ENCODE results near the gene MAGEA9.
A peak's percentile ranks its signal among the peaks of the same experiment; 100 is the strongest.
"Not testable (repeated sequence)": the region's sequence is repeated elsewhere in the genome, so short reads cannot be mapped to it uniquely, and the experiment has no call there.

The MAGEA9 gene

DNA sequence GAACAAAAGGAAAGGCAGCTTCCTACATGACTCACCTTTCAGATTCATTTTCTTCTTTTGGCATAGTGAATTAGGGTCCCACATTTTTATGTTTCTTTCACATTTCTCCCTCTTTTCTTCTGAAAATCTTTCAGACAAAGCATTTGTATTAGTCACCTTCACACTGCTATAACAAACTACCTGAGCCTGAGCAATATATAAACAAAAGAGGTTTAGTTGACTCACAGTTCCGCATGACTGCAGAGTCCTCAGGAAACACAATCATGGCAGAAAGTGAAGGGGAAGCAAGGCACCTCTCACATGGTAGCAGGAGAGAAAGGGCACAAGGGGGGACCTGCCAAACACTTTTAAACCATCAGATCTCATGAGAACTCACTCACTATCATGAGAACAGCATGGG, 36.9 kb downstream of the MAGEA9 start:
- DNase-seq = no peak

DNA sequence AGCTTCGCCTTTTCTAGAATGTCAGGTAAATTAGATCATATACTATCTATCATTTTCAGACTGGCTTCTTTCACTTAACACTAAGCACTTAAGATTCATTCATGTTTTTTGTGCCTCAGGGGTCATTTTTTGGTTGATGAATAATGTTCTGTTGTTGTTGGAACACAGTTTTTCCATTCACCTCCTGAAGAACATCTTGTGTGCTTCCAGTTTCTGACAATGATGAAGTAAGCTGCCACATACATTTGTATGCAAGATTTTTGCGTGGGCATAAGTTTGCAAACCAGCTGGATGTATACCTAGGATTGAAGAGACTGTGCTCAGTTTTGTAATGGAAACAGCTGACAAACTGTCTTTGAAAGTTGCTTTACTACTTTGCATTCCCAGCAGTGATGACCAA, 37.6 kb downstream of the MAGEA9 start:
- no peak for DNase-seq

DNA sequence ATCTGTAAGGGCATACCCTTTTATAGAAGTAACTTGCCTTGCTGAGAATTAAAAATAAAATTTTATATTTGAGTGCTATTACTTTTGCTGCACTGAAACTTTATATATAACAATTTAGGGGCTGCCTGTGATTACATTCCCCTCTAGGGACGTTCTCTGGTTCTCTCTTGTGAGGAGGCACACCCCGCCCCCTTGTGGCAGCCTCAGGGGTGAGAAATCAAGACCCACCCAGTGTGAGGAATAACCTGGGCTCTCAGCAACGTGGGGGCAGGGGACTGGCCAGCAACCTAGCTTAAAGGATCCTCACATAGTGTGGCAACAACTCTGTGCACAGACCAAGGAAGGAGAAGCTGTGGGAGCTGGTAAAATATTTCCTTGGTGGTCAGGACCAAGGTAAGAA, 43.7 kb downstream of the MAGEA9 start:
- DNase-seq = peak in 1 of 2 experiments; percentile 39

DNA sequence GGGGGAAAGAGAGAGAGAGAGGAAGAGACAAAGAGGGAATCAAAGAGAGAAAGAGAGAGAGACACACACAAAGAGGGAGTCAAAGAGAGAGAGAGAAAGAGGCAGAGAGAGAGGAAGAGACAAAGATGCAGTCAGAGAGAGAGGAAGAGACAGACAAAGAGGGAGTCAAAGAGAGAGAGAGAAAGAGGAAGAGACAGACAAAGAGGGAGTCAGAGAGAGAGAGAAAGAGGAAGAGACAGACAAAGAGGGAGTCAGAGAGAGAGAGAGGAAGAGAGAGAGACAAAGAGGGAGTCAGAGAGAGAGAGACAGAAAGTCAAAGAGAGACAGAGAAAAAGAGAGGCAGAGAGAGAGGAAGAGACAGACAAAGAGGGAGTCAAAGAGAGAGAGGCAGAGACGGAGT, 45.5 kb downstream of the MAGEA9 start:
- DNase-seq = no peak

DNA sequence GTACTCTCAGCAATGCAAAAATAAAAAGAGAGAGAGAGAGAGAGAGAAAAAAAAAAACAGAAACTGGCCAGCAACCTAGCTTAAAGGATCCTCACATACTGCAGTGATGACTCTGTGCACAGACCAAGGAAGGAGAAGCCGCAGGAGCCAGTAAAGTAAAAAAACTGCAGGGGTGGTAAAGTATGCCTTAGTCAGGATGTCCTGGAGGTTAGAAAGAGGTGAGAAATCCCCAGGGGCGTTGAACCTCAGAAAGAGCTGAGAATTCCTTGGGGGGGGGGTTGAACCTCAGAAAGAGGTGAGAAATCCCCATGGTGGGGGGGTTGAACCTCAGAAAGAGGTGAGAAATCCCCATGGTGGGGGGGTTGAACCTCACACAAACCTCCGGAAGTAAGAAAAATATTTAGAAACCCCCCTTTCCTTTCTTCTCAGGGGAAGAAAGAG, 48.0 kb downstream of the MAGEA9 start:
- DNase-seq = no peak

DNA sequence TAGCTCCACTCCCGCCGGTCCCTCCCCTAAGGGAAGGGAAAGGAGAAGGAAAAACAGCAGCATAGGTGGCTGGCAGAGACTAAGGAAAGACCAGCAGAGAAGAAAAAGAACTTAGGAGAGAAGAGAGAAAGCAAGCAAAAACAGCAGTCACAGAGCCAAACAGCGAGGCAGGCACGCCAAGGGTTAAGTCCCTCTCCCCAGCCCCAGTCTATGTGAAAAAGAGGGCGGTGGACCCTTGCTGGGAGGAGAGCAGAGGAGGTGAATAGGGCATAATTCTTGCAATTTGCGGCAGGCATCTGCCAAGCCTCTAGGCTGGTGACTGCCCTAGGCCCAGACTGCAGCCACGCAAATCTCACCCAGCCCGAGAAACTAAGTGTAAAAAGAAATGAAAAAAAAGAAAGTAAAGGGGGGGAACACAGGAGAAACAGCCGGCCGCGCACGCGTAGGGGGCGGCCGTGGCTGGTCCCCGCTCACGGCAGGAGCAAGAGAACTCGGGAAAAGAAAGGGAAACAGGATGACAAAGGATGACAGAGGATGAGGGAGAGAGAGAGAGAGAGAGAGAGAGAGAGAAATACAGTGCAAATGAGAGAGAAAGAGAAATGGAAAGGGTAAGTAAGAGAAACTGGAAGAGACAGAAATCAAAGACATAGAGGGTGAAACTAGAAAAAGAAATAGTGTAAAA, 48.6 kb downstream of the MAGEA9 start:
- DNase-seq = no peak

DNA sequence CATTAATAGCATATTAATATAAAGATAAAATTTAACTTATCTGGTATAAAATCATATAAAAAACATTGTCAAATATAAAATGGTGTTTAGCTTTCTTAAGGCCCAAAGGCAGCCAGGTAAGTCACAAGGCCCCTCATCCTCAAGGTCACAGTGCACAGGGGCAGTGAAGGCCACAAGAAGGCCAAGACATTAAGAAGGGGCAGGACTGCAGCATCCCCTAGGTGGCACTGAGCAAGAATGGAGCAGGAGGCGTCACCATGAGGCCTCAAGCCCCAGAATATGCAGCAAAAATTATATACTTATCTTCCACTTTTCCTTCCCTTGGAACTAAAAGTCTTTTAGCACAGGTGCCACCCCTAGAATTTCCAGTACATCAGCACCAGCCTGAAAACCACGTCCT, 49.7 kb downstream of the MAGEA9 start:
- no peak for DNase-seq

DNA sequence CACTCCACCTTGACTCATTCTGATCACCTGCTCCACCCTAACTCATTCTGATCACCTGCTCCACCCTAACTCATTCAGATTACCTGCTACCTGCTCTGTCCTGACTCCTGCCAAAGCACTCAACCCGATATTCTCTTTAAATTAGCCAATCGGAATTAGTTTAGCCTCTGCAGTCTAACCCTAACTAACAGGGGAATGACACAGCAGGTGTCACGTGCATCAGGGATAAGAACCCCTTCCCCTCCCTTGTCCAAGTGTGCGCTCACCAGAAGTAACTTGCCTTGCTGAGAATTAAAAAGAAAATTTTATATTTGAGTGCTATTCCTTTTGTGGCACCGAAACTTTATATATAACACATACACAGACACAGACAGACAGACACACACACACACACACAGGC, 55.0 kb downstream of the MAGEA9 start:
- DNase-seq = not testable (repeated sequence)

DNA sequence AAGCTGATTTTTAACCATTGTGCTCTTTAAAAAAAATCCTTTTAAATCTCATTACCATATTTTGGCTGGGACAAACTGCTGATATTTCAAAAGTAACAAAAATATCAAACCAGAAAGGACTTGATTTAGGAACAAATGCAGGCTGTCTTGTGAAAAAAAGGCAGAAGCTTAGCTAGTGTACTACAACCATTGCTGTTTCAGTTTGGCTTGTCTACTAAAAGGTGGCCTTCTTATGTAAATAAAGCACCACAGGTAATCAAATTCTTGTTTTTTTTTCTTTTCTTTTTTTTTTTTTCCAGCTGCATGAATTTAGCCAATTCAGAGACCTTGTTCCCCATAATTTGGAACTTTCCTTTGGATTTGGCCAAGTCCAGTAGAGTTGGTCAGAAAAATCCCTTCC, 55.4 kb downstream of the MAGEA9 start:
- no peak for DNase-seq

Data from NCI-H526 (cell line).